ENCODE data around the gene TRERF1. TPM values are rescaled to one million over a fixed set of nuclear protein-coding genes. Genes with fewer than 3 reads are reported as not detected.

The TRERF1 gene
- total RNA-seq, 1 donor = 10.8 TPM

GRCh38 chr6:42176981-42177380 lies 274.7 kb downstream of the TRERF1 start:
- DNase-seq (ENCODE audit: low read depth in 2 of 3, low spot score in 2 of 3) = no peak

GRCh38 chr6:42175860-42176259 lies 275.9 kb downstream of the TRERF1 start:
- no peak for DNase-seq (ENCODE audit: low read depth in 2 of 3, low spot score in 2 of 3)

Other genes with a start within 250 kb of the TRERF1 start
- 14.3 TPM for gene MRPS10, start 234.1 kb downstream of the TRERF1 start, total RNA-seq
- gene UBR2, start 112.1 kb upstream of the TRERF1 start, total RNA-seq = 19.4 TPM